Neural cell (in vitro differentiated cells): Measurements from ENCODE around the gene ARHGAP30. TPM values are rescaled to one million over a fixed set of nuclear protein-coding genes. Genes with fewer than 3 reads are reported as not detected.

Experiments
- H2AFZ ChIP-seq: fragments of 200-600, 300-800 bp; sonication (generic), shearing (Covaris generic); 2 replicates; pipeline ENCODE4 v1.6.0; 2014; ENCODE audit warnings: low read depth, mild to moderate bottlenecking, antibody characterized with exemption, low read length, moderate library complexity
- H3F3A ChIP-seq: fragments of 200-600 bp; shearing (Covaris generic); 2 replicates; pipeline ENCODE4 v1.6.1; 2016; ENCODE audit warnings: mild to moderate bottlenecking, moderate library complexity, mixed read lengths, antibody characterized with exemption, low read length; ENCODE audit not compliant: insufficient read depth, poor library complexity, severe bottlenecking
- H3K27ac ChIP-seq: fragments of 200-600, 300-800 bp; sonication (generic), shearing (Covaris generic); 2 replicates; pipeline ENCODE4 v1.5.1; 2014; ENCODE audit warnings: mild to moderate bottlenecking, low read length, moderate library complexity
- H3K27me3 ChIP-seq: fragments of 300-800, 200-600 bp; sonication (generic), shearing (Covaris generic); 2 replicates; pipeline ENCODE4 v1.6.0; 2014; ENCODE audit warnings: mild to moderate bottlenecking, low read depth, low read length, moderate library complexity; ENCODE audit not compliant: insufficient read depth
- H3K36me3 ChIP-seq: fragments of 300-800, 200-600 bp; sonication (generic), shearing (Covaris generic); 2 replicates; pipeline ENCODE4 v1.5.1; 2014; ENCODE audit warnings: mild to moderate bottlenecking, antibody characterized with exemption, low read length, moderate library complexity; ENCODE audit not compliant: insufficient read depth
- H3K4me2 ChIP-seq: fragments of 300-800, 200-600 bp; sonication (generic), shearing (Covaris generic); 2 replicates; pipeline ENCODE4 v1.6.0; 2014; ENCODE audit warnings: mild to moderate bottlenecking, low read length
- H3K4me3 ChIP-seq: fragments of 300-800, 200-600 bp; sonication (generic), shearing (Covaris generic); 2 replicates; pipeline ENCODE4 v1.5.1; 2014; ENCODE audit warnings: mild to moderate bottlenecking, low read length, moderate library complexity
- H3K79me2 ChIP-seq: fragments of 200-600 bp; shearing (Covaris generic); replicated peaks from 2 replicates; pipeline ENCODE4 v1.6.0; 2014; ENCODE audit warnings: mild to moderate bottlenecking, low read length, moderate library complexity; ENCODE audit not compliant: insufficient read depth
- H3K9ac ChIP-seq: fragments of 300-800, 200-600 bp; sonication (generic), shearing (Covaris generic); 2 replicates; pipeline ENCODE4 v1.6.1; 2016; ENCODE audit warnings: mild to moderate bottlenecking, low read length, mixed read lengths
- H3K9me2 ChIP-seq: fragments of 200-600 bp; shearing (Covaris generic); 2 replicates; pipeline ENCODE4 v1.6.1; 2016; ENCODE audit warnings: mild to moderate bottlenecking, low read length, mixed read lengths; ENCODE audit not compliant: insufficient read depth
- H3K9me3 ChIP-seq: fragments of 200-600, 300-800 bp; sonication (generic), shearing (Covaris generic); 2 replicates; pipeline ENCODE4 v1.6.1; 2016; ENCODE audit warnings: mild to moderate bottlenecking, mixed run types, low read length, moderate library complexity, mixed read lengths
- H4K20me1 ChIP-seq: fragments of 200-600 bp; shearing (Covaris generic); 2 replicates; pipeline ENCODE4 v1.6.1; 2016; ENCODE audit warnings: mild to moderate bottlenecking, mixed run types; ENCODE audit not compliant: insufficient read depth
- CTCF ChIP-seq: fragments of 450-650 bp; IDR thresholded peaks from 2 replicates; pipeline ENCODE4 v1.5.1; 2014; ENCODE audit warnings: antibody characterized with exemption, mild to moderate bottlenecking, moderate library complexity; ENCODE audit not compliant: poor library complexity, severe bottlenecking
- EP300 ChIP-seq: fragments of 450-650 bp; conservative IDR thresholded peaks from 2 replicates; pipeline ENCODE4 v1.6.1; 2014; ENCODE audit warnings: antibody characterized with exemption, mild to moderate bottlenecking, moderate library complexity; ENCODE audit not compliant: poor library complexity, severe bottlenecking
- EZH2 ChIP-seq: fragments of 200-600, 300-800 bp; shearing (Covaris generic), sonication (generic); IDR thresholded peaks from 2 replicates; pipeline ENCODE4 v1.6.1; 2014; ENCODE audit warnings: antibody characterized with exemption, low read length, borderline replicate concordance, mild to moderate bottlenecking; ENCODE audit not compliant: insufficient read depth, poor library complexity, severe bottlenecking
- MXI1 ChIP-seq: fragments of 450-650 bp; conservative IDR thresholded peaks from 2 replicates; pipeline ENCODE4 v1.6.1; 2014; ENCODE audit warnings: antibody characterized with exemption, mild to moderate bottlenecking; ENCODE audit not compliant: poor library complexity, severe bottlenecking
- POLR2AphosphoS5 ChIP-seq: IDR thresholded peaks from 2 replicates; pipeline ENCODE4 v1.6.1; 2012
- RAD21 ChIP-seq: fragments of 450-650 bp; conservative IDR thresholded peaks from 2 replicates; pipeline ENCODE4 v1.6.1; 2014; ENCODE audit warnings: antibody characterized with exemption, mild to moderate bottlenecking, moderate library complexity
- REST ChIP-seq: IDR thresholded peaks from 2 replicates; pipeline ENCODE4 v1.6.1; 2012; ENCODE audit warnings: borderline replicate concordance
- SMC3 ChIP-seq: fragments of 450-650 bp; conservative IDR thresholded peaks from 2 replicates; pipeline ENCODE4 v1.6.1; 2014; ENCODE audit warnings: antibody characterized with exemption, mild to moderate bottlenecking, moderate library complexity; ENCODE audit not compliant: poor library complexity
- TAF1 ChIP-seq: IDR thresholded peaks from 2 replicates; pipeline ENCODE4 v1.6.1; 2012; ENCODE audit warnings: low read depth
- polyA plus RNA-seq: library from polyadenylated mRNA; depleted of rRNA; stranded (reverse); fragments of >200 nt; gene quantifications from 2 replicates; pipeline ENCODE4 v1.2.3, GENCODE V29; 2014

ARHGAP30 gene
- polyA plus RNA-seq, 1 donor from 2014 or later: not detected

- TF ChIP-seq POLR2AphosphoS5: no peak
- TF ChIP-seq RAD21: no peak
- TF ChIP-seq MXI1: no peak
- no peak for TF ChIP-seq REST
- no peak for TF ChIP-seq SMC3
- no peak for TF ChIP-seq EZH2
- TF ChIP-seq TAF1: no peak
- no peak for TF ChIP-seq EP300
- no peak for TF ChIP-seq CTCF
Observed at GRCh38 chr1:161048949-161049722, 20.6 kb downstream of the ARHGAP30 start.

GRCh38 chr1:161047436-161048420 lies 22.0 kb downstream of the ARHGAP30 start:
- Histone ChIP-seq H3K27me3 (no peaks in the 10 kb centered on the region), H3K4me2 (no peak overlapping the region), H3K9me2 (no peaks in the 10 kb centered on the region), H3K9me3 (peaks cover 12% of the 10 kb centered on the region), H3K79me2 (peaks cover 21% of the 10 kb centered on the region), H3K4me3 (no peak overlapping the region), H3K27ac (no peak overlapping the region), H3F3A (peaks cover 3% of the 10 kb centered on the region), H3K36me3 (peaks cover 1% of the 10 kb centered on the region), H2AFZ (no peak overlapping the region), H4K20me1 (no peaks in the 10 kb centered on the region), H3K9ac (no peak overlapping the region)
- TF ChIP-seq REST (no peak), MXI1 (no peak), POLR2AphosphoS5 (no peak), TAF1 (no peak), EZH2 (no peak), EP300 (no peak), CTCF (no peak), RAD21 (no peak), SMC3 (no peak)

More at GRCh38 chr1:161048949-161049722, 20.6 kb downstream of the ARHGAP30 start:
- Histone ChIP-seq H3K36me3 (no peaks in the 10 kb centered on the region), H3K9me3 (peaks cover 12% of the 10 kb centered on the region), H3K79me2 (peaks cover 11% of the 10 kb centered on the region), H2AFZ (no peak overlapping the region), H3K4me3 (no peak overlapping the region), H3K27ac (no peak overlapping the region), H3F3A (peaks cover 3% of the 10 kb centered on the region), H3K4me2 (no peak overlapping the region), H4K20me1 (no peaks in the 10 kb centered on the region), H3K9ac (no peak overlapping the region), H3K27me3 (no peaks in the 10 kb centered on the region), H3K9me2 (no peaks in the 10 kb centered on the region)
